ENCODE results near the gene FOXP4.

The FOXP4 gene

DNA sequence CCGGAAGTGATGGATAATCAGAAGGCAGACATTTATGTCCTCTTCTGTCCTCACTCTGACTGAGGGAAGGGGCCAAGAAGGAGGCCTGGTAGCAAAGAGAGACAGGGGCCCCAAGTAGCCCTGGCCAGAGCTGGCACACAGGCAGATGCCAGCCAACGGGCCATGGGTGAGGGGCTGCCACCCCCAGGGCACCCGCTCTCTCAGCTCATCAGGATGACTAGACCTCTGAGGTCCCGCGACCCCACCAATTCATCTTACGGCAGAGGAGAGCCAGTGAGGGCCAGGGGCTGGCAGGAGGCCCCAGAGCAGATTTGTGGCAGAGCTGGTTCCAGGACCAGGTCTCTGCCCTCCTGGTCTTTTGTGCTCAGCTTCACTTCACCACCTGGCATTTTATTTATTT lies 49.0 kb downstream of the FOXP4 start:
- Histone ChIP-seq H3K36me3 (ENCODE audit: control insufficient read depth, insufficient read depth, low read length) (peaks cover 37% of the 10 kb centered on the region), H3K27me3 (ENCODE audit: control insufficient read depth, insufficient read depth, low read length) (no peaks in the 10 kb centered on the region), H3K9me3 (ENCODE audit: control insufficient read depth, low read length) (no peaks in the 10 kb centered on the region), H3K4me1 (ENCODE audit: control insufficient read depth, insufficient read depth, low read length) (no peaks in the 10 kb centered on the region), H3K4me3 (ENCODE audit: low read length) (no peak overlapping the region), H3K9ac (ENCODE audit: low read length) (no peak overlapping the region)

DNA sequence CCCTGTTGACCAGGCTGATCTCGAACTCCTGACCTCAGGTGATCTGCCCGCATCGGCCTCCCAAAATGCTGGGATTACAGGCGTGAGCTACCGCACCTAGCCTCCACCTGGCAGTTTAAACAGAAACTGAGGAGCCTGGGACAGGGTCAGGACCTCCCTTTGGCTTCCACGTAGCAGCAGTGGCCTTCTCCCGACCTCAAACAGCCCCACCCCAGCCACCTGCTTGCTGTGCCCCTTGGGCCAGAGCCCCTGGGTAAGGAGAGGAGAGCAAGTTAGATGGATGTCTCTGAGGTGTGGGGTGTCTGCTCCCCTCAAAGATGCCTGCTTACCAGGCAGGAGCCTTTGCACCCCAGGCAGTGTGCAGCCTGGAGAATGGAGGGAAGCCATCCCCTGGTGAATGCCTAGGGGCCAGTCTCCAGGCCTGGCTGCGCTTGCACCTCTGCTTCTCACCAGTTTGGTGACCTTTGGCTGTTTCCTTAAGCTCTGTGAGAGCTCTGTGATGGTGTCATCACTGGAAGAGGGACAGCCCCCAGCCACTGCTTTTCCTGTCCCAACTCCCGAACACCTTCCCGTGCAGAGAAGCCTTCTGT lies 50.0 kb downstream of the FOXP4 start:
- Histone ChIP-seq H3K36me3 (ENCODE audit: control insufficient read depth, insufficient read depth, low read length) (peaks cover 36% of the 10 kb centered on the region), H3K9me3 (ENCODE audit: control insufficient read depth, low read length) (no peaks in the 10 kb centered on the region), H3K4me1 (ENCODE audit: control insufficient read depth, insufficient read depth, low read length) (no peaks in the 10 kb centered on the region), H3K27me3 (ENCODE audit: control insufficient read depth, insufficient read depth, low read length) (no peaks in the 10 kb centered on the region), H3K4me3 (ENCODE audit: low read length) (no peak overlapping the region), H3K9ac (ENCODE audit: low read length) (no peak overlapping the region)

DNA sequence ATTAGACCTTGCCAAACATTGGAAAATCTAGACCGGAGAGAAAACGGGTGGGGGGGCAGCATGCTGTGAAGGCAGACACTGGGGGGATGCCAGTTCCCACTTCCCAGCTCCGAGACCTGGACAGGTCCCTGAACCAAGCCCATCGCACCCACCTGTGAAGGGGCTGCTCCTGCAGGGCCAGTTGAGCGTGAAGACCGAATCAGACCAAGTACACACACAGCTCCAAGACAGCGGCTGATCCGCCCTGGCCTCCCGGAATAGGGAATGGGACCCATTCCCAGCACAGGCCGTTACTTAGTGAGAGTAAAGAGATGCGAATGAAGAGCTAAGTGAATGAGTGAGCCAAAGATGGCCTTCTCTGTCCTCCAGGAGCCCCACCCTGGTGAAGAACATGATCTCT lies 50.6 kb downstream of the FOXP4 start:
- Histone ChIP-seq H3K4me1 (ENCODE audit: control insufficient read depth, insufficient read depth, low read length) (no peaks in the 10 kb centered on the region), H3K27me3 (ENCODE audit: control insufficient read depth, insufficient read depth, low read length) (no peaks in the 10 kb centered on the region), H3K9ac (ENCODE audit: low read length) (no peak overlapping the region), H3K36me3 (ENCODE audit: control insufficient read depth, insufficient read depth, low read length) (peaks cover 32% of the 10 kb centered on the region), H3K4me3 (ENCODE audit: low read length) (no peak overlapping the region), H3K9me3 (ENCODE audit: control insufficient read depth, low read length) (no peaks in the 10 kb centered on the region)

DNA sequence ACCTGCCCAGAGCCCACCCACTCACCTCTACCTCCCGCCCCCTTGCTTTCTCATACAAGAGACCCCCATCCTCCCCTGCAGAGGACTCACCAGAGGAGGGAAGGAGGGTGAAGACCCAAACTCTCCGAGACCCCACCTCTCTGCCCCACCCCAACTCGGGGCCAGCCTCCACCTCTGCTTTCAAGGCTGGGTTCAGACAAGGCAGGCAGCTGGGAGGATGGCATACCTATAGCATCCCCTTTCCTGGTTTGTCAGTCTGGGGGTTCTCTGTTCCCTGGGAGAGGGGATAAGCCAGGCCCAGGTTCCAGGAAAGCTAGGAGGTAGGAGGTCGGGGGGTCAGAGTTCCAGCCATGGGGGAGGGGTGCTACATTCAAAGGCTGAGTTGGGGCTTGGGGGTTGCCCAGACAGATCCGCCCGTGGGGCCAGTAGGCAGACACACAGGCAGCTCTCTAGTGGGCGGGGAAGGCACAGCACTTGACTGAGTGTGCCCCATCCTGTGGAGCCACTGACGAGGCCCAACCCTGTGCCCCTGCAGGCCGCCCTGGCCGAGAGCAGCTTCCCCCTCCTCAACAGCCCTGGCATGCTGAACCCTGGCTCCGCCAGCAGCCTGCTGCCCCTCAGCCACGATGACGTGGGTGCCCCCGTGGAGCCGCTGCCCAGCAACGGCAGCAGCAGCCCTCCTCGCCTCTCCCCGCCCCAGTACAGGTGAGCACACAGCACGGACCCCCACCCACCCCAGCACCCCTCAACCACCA lies 51.2 kb downstream of the FOXP4 start:
- Histone ChIP-seq H3K36me3 (ENCODE audit: control insufficient read depth, insufficient read depth, low read length) (peaks cover 32% of the 10 kb centered on the region), H3K9me3 (ENCODE audit: control insufficient read depth, low read length) (no peaks in the 10 kb centered on the region)

DNA sequence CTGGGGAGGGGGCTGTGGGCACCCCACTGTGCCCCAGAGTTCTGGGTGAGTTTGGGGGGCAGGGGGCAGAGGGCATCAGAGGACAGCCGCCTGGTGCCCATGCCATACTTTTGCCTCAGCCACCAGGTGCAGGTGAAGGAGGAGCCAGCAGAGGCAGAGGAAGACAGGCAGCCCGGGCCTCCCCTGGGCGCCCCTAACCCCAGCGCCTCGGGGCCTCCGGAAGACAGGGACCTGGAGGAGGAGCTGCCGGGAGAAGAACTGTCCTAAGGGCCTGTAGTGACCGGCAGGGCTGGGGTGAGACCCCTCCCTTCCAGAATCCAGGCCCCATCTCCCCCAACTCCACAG lies 52.5 kb downstream of the FOXP4 start:
- no peak overlapping the region for H3K9ac ChIP-seq (ENCODE audit: low read length)
- H3K9me3 ChIP-seq (ENCODE audit: control insufficient read depth, low read length), result no peaks in the 10 kb centered on the region
- H3K36me3 ChIP-seq (ENCODE audit: control insufficient read depth, insufficient read depth, low read length), result peaks cover 32% of the 10 kb centered on the region
- peaks cover 9% of the 10 kb centered on the region for H3K4me1 ChIP-seq (ENCODE audit: control insufficient read depth, insufficient read depth, low read length)
- H3K27me3 ChIP-seq (ENCODE audit: control insufficient read depth, insufficient read depth, low read length), result no peaks in the 10 kb centered on the region
- no peak overlapping the region for H3K4me3 ChIP-seq (ENCODE audit: low read length)

More for the DNA sequence above, 51.2 kb downstream of the FOXP4 start:
- Histone ChIP-seq H3K27me3 (ENCODE audit: control insufficient read depth, insufficient read depth, low read length) (no peaks in the 10 kb centered on the region), H3K4me3 (ENCODE audit: low read length) (no peak overlapping the region), H3K9ac (ENCODE audit: low read length) (no peak overlapping the region), H3K4me1 (ENCODE audit: control insufficient read depth, insufficient read depth, low read length) (no peaks in the 10 kb centered on the region)

DNA sequence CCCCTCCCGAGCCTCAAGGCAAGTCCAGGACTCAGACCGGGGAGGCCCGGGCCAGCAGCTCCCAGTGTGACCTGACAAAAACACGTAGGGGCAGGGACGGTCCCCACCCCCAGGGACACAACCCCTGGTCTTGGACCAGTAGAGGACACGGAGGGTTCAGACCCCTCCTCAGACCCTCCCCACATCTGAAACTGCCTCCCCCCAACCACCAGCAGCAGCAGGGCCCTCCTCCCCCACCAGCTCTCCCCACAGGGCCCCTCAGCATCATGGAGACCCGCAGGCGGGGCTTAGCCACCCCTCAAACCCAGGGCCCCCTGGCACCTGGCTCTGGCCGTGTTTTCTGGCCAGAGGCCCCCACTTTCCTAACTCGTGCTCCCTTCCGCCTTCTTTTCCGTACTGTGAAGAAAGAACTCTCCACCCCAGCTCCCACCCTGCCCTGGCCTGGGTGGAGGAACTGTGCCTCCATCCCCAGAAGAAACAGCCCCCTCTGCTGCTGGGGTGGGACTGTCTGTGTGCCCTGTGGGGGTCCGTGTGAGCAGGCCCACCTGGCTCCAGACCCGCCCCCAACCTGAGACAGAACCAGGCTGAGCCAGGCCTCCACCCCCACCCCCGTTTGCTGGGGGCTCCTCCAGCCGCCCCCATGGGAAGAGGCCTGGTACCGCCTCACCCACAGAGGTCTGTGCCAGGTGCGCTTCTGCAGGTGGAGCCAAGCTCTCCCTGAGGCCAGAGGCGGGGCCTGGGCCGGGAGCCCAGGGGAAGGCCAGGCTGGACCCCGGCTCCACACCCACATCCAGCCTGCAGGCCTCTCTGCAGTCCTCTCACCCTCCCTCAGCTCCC lies 53.1 kb downstream of the FOXP4 start:
- H3K9me3 ChIP-seq (ENCODE audit: control insufficient read depth, low read length), result no peaks in the 10 kb centered on the region
- H3K9ac ChIP-seq (ENCODE audit: low read length), result no peak overlapping the region
- H3K36me3 ChIP-seq (ENCODE audit: control insufficient read depth, insufficient read depth, low read length), result peaks cover 32% of the 10 kb centered on the region
- H3K4me1 ChIP-seq (ENCODE audit: control insufficient read depth, insufficient read depth, low read length), result peaks cover 9% of the 10 kb centered on the region
- H3K4me3 ChIP-seq (ENCODE audit: low read length), result no peak overlapping the region
- H3K27me3 ChIP-seq (ENCODE audit: control insufficient read depth, insufficient read depth, low read length), result peaks cover 5% of the 10 kb centered on the region

DNA sequence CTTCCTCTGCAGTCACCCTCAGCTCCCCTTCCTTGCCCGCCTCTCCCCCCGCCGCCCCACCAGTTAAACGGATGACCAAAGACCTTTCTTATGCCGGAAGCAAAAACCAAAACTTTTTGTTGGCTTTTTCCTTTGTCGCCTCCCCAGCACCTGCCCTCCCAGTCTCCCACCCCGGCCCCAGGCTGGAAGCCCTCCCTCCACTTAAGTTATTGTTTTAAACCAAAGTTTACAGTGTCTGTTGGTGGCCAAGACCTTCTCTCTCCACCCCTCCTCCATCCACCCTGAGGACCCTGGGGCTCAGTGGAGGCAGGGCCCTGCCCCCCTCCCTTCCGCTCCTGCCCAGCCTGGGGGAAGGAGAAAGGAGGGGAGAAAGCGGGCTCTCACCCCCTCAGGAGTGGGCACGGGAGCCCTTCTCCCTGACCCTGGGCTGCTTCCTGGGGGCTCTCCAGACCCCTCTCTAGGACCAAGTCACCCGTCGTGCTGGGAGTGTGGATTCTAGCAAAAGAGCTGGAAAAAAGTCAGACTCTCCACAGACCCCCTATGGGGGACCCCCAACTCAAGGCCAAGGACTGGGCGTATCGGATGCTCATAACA lies 53.8 kb downstream of the FOXP4 start:
- Histone ChIP-seq H3K4me3 (ENCODE audit: low read length) (no peak overlapping the region), H3K27me3 (ENCODE audit: control insufficient read depth, insufficient read depth, low read length) (peaks cover 7% of the 10 kb centered on the region), H3K36me3 (ENCODE audit: control insufficient read depth, insufficient read depth, low read length) (peaks cover 27% of the 10 kb centered on the region), H3K9me3 (ENCODE audit: control insufficient read depth, low read length) (no peaks in the 10 kb centered on the region), H3K4me1 (ENCODE audit: control insufficient read depth, insufficient read depth, low read length) (peaks cover 9% of the 10 kb centered on the region), H3K9ac (ENCODE audit: low read length) (no peak overlapping the region)

DNA sequence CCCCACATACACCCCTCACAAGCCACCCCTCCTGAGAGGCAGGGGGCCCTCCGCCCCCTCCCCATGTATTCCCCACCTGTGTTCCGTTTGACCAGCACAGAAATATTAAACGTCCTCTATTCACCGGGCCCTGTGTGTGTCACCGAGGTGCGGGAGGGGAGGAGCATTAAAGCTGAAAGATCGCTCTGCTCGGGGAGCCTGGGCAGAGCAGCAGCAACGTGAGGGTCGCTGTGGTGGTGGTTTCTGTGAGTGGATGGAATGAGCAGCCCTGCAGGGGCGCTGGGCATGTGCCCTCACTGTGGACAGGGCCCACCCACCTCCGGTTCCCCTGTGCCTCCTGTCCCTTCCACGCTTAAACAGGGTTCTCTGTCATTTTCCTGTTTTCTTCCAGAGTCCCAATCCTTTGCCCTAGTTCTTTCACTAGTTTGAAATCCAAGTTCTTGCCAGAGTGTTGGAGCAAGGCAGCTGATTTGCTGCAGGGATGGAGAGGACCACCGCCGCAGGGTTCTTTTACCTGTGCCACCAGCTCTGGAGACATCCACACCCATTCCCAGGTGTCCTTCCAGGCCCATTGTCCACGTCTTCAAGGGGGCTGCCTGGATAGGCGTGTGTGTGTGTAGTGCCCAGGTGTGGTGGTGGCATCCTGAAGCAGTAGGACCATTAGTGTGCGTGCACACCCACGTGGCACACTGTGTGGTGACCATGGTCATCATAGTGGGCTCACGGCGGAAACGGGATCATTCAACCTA lies 54.5 kb downstream of the FOXP4 start:
- Histone ChIP-seq H3K9me3 (ENCODE audit: control insufficient read depth, low read length) (no peaks in the 10 kb centered on the region), H3K9ac (ENCODE audit: low read length) (no peak overlapping the region), H3K4me1 (ENCODE audit: control insufficient read depth, insufficient read depth, low read length) (peaks cover 9% of the 10 kb centered on the region), H3K4me3 (ENCODE audit: low read length) (no peak overlapping the region), H3K27me3 (ENCODE audit: control insufficient read depth, insufficient read depth, low read length) (peaks cover 7% of the 10 kb centered on the region), H3K36me3 (ENCODE audit: control insufficient read depth, insufficient read depth, low read length) (peaks cover 24% of the 10 kb centered on the region)

DNA sequence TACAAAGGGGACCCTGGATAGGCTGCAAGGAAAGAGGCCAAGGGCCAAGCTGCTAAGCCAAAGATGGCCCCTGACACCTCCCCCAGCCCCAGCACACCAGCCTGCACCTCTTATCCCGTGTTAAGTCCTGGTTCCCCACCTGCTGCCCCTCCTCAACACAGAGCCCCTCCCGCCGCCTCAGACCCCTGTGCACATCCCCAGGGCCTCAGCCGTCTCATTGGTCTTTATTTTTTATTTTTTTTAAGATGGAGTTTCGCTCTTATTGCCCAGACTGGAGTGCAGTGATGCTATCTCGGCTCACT lies 55.0 kb downstream of the FOXP4 start:
- peaks cover 9% of the 10 kb centered on the region for H3K4me1 ChIP-seq (ENCODE audit: control insufficient read depth, insufficient read depth, low read length)
- peaks cover 7% of the 10 kb centered on the region for H3K27me3 ChIP-seq (ENCODE audit: control insufficient read depth, insufficient read depth, low read length)
- H3K9me3 ChIP-seq (ENCODE audit: control insufficient read depth, low read length), result no peaks in the 10 kb centered on the region
- no peak overlapping the region for H3K4me3 ChIP-seq (ENCODE audit: low read length)
- no peak overlapping the region for H3K9ac ChIP-seq (ENCODE audit: low read length)
- peaks cover 21% of the 10 kb centered on the region for H3K36me3 ChIP-seq (ENCODE audit: control insufficient read depth, insufficient read depth, low read length)

DNA sequence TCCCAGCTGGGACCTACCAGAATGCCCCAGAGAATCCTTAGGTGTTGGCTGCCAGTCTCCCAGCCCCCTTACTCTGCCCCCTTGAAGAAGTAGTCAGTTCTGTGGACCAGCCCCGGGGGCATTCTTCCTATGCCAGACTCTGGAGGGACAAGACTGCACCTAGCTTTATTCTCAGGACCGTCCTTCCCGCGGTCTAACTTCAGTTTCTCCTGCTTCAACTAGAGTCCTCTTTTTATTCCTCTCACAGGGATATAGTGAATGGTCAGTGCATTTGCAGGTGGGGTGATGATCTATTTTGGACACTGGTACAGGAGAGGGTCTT lies 56.2 kb downstream of the FOXP4 start:
- Histone ChIP-seq H3K9ac (ENCODE audit: low read length) (no peak overlapping the region), H3K27me3 (ENCODE audit: control insufficient read depth, insufficient read depth, low read length) (peaks cover 7% of the 10 kb centered on the region), H3K36me3 (ENCODE audit: control insufficient read depth, insufficient read depth, low read length) (peaks cover 9% of the 10 kb centered on the region), H3K4me1 (ENCODE audit: control insufficient read depth, insufficient read depth, low read length) (peaks cover 9% of the 10 kb centered on the region), H3K9me3 (ENCODE audit: control insufficient read depth, low read length) (no peaks in the 10 kb centered on the region), H3K4me3 (ENCODE audit: low read length) (no peak overlapping the region)

DNA sequence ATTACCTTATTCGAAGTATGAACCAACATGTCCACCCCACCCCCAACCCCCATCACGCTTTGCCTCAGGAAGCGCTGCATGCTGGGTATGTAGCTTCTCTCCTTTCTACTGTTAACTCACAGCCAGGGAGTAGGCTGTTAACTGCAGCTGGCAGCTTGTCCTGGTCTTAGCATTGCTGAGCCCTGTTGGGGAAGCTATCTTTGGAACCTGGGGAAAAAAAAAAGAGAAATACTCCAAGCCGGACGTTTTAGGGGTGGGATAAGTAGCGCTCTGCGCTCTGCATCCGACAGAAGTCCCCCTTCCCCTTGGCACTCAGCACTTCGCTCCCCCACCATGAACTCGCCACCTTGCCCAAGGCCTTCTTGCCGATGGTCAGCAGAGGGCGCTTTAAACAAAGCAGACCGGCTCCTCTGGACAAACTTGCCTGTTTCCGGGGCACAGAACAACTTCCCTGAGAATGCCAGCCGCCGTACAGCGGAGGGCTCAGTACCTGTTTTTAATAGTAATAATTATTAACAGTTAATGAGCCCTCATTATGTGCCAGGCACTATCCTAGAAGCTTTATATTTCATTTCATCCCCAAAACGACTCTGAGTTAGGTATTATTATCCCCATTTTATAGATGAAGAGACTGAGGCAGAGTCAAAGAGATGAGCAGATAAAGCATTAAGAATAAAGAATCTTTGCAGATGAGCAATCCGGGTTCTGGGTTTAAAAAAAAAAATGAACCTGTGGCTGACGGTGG lies 56.9 kb downstream of the FOXP4 start:
- Histone ChIP-seq H3K9me3 (ENCODE audit: control insufficient read depth, low read length) (no peaks in the 10 kb centered on the region), H3K36me3 (ENCODE audit: control insufficient read depth, insufficient read depth, low read length) (peaks cover 8% of the 10 kb centered on the region), H3K4me1 (ENCODE audit: control insufficient read depth, insufficient read depth, low read length) (peaks cover 9% of the 10 kb centered on the region), H3K4me3 (ENCODE audit: low read length) (no peak overlapping the region), H3K9ac (ENCODE audit: low read length) (no peak overlapping the region), H3K27me3 (ENCODE audit: control insufficient read depth, insufficient read depth, low read length) (peaks cover 7% of the 10 kb centered on the region)
